Measurements from ENCODE around the gene ERMP1. TPM values are rescaled to one million over a fixed set of nuclear protein-coding genes. Genes with fewer than 3 reads are reported as not detected.

Gene ERMP1
- total and polyA plus RNA-seq, 10 of the 15 experiments (the other 5 are each of a cell fraction or from before 2014, with no cell fraction given): 2.4 to 42.1 (median 8.1) TPM

GRCh38 chr9:5819174-5819573 lies 13.7 kb downstream of the ERMP1 start:
- Histone ChIP-seq H3K9ac (ENCODE audit: control insufficient read depth, insufficient read depth, low read length) (no peak overlapping the region), H3K9me3 (replicated peaks; ENCODE audit: control insufficient read depth, insufficient read depth, low read length) (no peaks in the 10 kb centered on the region), H3K4me1 (ENCODE audit: control insufficient read depth, insufficient read depth, low read length) (no peaks in the 10 kb centered on the region), H2AFZ (ENCODE audit: control insufficient read depth, low read depth, low read length) (no peak overlapping the region), H3K79me2 (ENCODE audit: control insufficient read depth, insufficient read depth, low read length) (no peaks in the 10 kb centered on the region), H3K4me2 (ENCODE audit: control insufficient read depth, insufficient read depth) (no peak overlapping the region), H3K27ac (ENCODE audit: control insufficient read depth, insufficient read depth) (no peak overlapping the region), H3K27me3 (replicated peaks in 1 of 2; ENCODE audit: control insufficient read depth in 2 of 2, insufficient read depth in 2 of 2, low read length in 1 of 2) (no peaks in the 10 kb centered on the region), H4K20me1 (ENCODE audit: control insufficient read depth, insufficient read depth) (no peaks in the 10 kb centered on the region), H3K4me3 (no peak overlapping the region), H3K36me3 (ENCODE audit: control insufficient read depth in 2 of 2, insufficient read depth in 2 of 2, low read length in 1 of 2) (peaks cover 2 to 13% of the 10 kb centered on the region in 2 experiments)
- SMC1A ChIA-PET (ENCODE audit: uncharacterized antibody, unreplicated experiment): interaction anchor here (2.0 to 4.3 kb wide), 2 partner anchors 8 to 12 kb away, joined by 7 to 41 read pairs; partner anchors contain the start of gene ERMP1
- POLR2A ChIA-PET: interaction anchor here (1.5 to 3.8 kb wide), 2 partner anchors 8 to 13 kb away, joined by 4 to 17 read pairs; partner anchors contain the start of gene ERMP1
- RAD21 ChIA-PET (ENCODE audit: unreplicated experiment): no interaction called here
- no peak for DNase-seq (ENCODE audit: low read depth, low spot score)
- TF ChIP-seq RAD51 (IDR thresholded peaks at IDR 0.05): no peak
- no peak for TF ChIP-seq ATF2 (IDR thresholded peaks at IDR 0.05; ENCODE audit: low read length)
- no peak for TF ChIP-seq IRF3 (IDR thresholded peaks at IDR 0.05)
- TF ChIP-seq POU2F2 (IDR thresholded peaks at IDR 0.05; ENCODE audit: borderline replicate concordance, low read depth, low read length): no peak
- no peak for TF ChIP-seq KAT2A (conservative IDR thresholded peaks at IDR 0.05; ENCODE audit: control insufficient read depth, low read depth, low read length)
- TF ChIP-seq BRCA1 (IDR thresholded peaks at IDR 0.05; ENCODE audit: low read depth, low read length): no peak
- TF ChIP-seq BACH1 (IDR thresholded peaks at IDR 0.05; ENCODE audit: borderline replicate concordance): no peak
- TF ChIP-seq RAD21 (IDR thresholded peaks at IDR 0.05; ENCODE audit: insufficient read depth, low read depth, low read length): no peak
- TF ChIP-seq SREBF2 (IDR thresholded peaks at IDR 0.05; ENCODE audit: low read length): no peak
- TF ChIP-seq USF2 (IDR thresholded peaks at IDR 0.05; ENCODE audit: borderline replicate concordance, low read depth, low read length): no peak
- TF ChIP-seq RELB (IDR thresholded peaks at IDR 0.05; ENCODE audit: low read depth): no peak
- BruUV-seq (replicated peaks): no TSS peak
- intact Hi-C loops (cut with micrococcal nuclease; ENCODE audit: unreplicated experiment): no loop called here
- no peak for ATAC-seq
- in situ Hi-C loops (cut with MboI): no loop called here
- CTCF ChIA-PET: interaction anchor here (0.6 to 4.3 kb wide), 4 partner anchors 8 to 534 kb away, joined by 3 to 23 read pairs (median 4); partner anchors contain the start of gene ERMP1
- WGBS (ENCODE audit: insufficient coverage, insufficient replicate concordance, low lambda C conversion rate, missing lambda C conversion rate): 98% methylated on average over 6 of the region's 6 CpGs
- FAIRE-seq: peak; percentile 47

Data from GM12878 (cell line).